HG03571 (cell line): ENCODE results near the gene NELFB.

Source experiments
- ATAC-seq: cut with Tn5 transposase; IDR thresholded peaks from one replicate; pipeline ENCODE4 v1.9.1; 2021; ENCODE audit not compliant: unreplicated experiment

NELFB gene

GRCh38 chr9:137223078-137223970 lies 31.8 kb upstream of the NELFB start:
- ATAC-seq = peak; percentile 63

- ATAC-seq = no peak
Observed at GRCh38 chr9:137224830-137225694, 30.1 kb upstream of the NELFB start, which contains the start of gene CYSRT1. Gene CYSRT1, plus strand, starts transcription at chr9:137225174. Its CDS starts 448 bp downstream, at chr9:137225622.

- ATAC-seq = no peak
Observed at GRCh38 chr9:137225699-137226331, 29.3 kb upstream of the NELFB start.

- ATAC-seq = no peak
Observed at GRCh38 chr9:137226338-137227053, 28.6 kb upstream of the NELFB start.

GRCh38 chr9:137227054-137227852 lies 27.9 kb upstream of the NELFB start, which contains the start of gene RNF224:
Gene RNF224, plus strand, starts transcription at chr9:137227502. Its CDS starts 834 bp downstream, at chr9:137228336.
- ATAC-seq = no peak

GRCh38 chr9:137227853-137228505 lies 27.1 kb upstream of the NELFB start:
- ATAC-seq = no peak

- ATAC-seq = no peak
Observed at GRCh38 chr9:137228506-137228967, 26.6 kb upstream of the NELFB start.

- no peak for ATAC-seq
Observed at GRCh38 chr9:137228968-137229896, 25.9 kb upstream of the NELFB start.

- no peak for ATAC-seq
Observed at GRCh38 chr9:137229903-137230704, 25.0 kb upstream of the NELFB start.

- ATAC-seq = no peak
Observed at GRCh38 chr9:137230705-137231371, 24.3 kb upstream of the NELFB start, which contains the start of gene SLC34A3. Gene SLC34A3, plus strand, starts transcription at chr9:137230901. Its CDS starts 802 bp downstream, at chr9:137231703.

- ATAC-seq = no peak
Observed at GRCh38 chr9:137231372-137232039, 23.6 kb upstream of the NELFB start.

GRCh38 chr9:137232101-137232500 lies 23.0 kb upstream of the NELFB start:
- no peak for ATAC-seq

GRCh38 chr9:137232510-137232909 lies 22.6 kb upstream of the NELFB start:
- no peak for ATAC-seq

- no peak for ATAC-seq
Observed at GRCh38 chr9:137233143-137233980, 21.8 kb upstream of the NELFB start.

GRCh38 chr9:137234055-137234697 lies 21.0 kb upstream of the NELFB start:
- no peak for ATAC-seq
